Measurements from ENCODE around the gene USP44.

- TF ChIP-seq FOSL1 (IDR thresholded peaks at IDR 0.05; ENCODE audit: insufficient read depth, low read depth, low read length) (no peak), EZH2 (IDR thresholded peaks at IDR 0.05; ENCODE audit: low read depth, low read length, severe bottlenecking) (no peak), CREB1 (IDR thresholded peaks at IDR 0.05) (no peak), SUZ12 (IDR thresholded peaks at IDR 0.05; ENCODE audit: low read length) (no peak), POLR2A (IDR thresholded peaks at IDR 0.05; ENCODE audit: control extremely low read depth in 1 of 2, low read depth in 2 of 2, low read length in 2 of 2) (no peak), TAF1 (IDR thresholded peaks at IDR 0.05; ENCODE audit: low read depth, low read length) (no peak)
- TF ChIP-seq, protein P1, sequence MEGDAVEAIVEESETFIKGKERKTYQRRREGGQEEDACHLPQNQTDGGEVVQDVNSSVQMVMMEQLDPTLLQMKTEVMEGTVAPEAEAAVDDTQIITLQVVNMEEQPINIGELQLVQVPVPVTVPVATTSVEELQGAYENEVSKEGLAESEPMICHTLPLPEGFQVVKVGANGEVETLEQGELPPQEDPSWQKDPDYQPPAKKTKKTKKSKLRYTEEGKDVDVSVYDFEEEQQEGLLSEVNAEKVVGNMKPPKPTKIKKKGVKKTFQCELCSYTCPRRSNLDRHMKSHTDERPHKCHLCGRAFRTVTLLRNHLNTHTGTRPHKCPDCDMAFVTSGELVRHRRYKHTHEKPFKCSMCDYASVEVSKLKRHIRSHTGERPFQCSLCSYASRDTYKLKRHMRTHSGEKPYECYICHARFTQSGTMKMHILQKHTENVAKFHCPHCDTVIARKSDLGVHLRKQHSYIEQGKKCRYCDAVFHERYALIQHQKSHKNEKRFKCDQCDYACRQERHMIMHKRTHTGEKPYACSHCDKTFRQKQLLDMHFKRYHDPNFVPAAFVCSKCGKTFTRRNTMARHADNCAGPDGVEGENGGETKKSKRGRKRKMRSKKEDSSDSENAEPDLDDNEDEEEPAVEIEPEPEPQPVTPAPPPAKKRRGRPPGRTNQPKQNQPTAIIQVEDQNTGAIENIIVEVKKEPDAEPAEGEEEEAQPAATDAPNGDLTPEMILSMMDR (IDR thresholded peaks at IDR 0.05; ENCODE audit: control extremely low read depth in 1 of 3, insufficient read depth in 1 of 3, low read depth in 1 of 3, low read length in 3 of 3) = no peak
- TF ChIP-seq, protein P2, sequence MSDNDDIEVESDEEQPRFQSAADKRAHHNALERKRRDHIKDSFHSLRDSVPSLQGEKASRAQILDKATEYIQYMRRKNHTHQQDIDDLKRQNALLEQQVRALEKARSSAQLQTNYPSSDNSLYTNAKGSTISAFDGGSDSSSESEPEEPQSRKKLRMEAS (IDR thresholded peaks at IDR 0.05) = no peak
These were observed 32.3 kb downstream of the USP44 start for GRCh38 chr12:95518944-95519343.
